Subcutaneous abdominal adipose tissue (tissue), 5 donors: ENCODE measurements around the gene RAC3.

Experiments
- H3K27ac ChIP-seq: one replicate; pipeline ENCODE4 v1.7.0; 2013; ENCODE audit warnings: low read depth, mild to moderate bottlenecking, inconsistent platforms, low read length, moderate library complexity
- H3K27me3 ChIP-seq, 5 donors: one replicate each; pipeline ENCODE4 v1.7.0; 2013; ENCODE audit warnings: low read length in 5 of 5, inconsistent platforms in 1 of 5; ENCODE audit not compliant: control insufficient read depth in 5 of 5, insufficient read depth in 4 of 5
- H3K36me3 ChIP-seq, 5 donors: one replicate each; pipeline ENCODE4 v1.7.0; 2013; ENCODE audit warnings: low read length in 5 of 5; ENCODE audit not compliant: control insufficient read depth in 5 of 5, insufficient read depth in 5 of 5
- H3K4me1 ChIP-seq, 5 donors: one replicate each; pipeline ENCODE4 v1.7.0; 2013; ENCODE audit warnings: low read length in 5 of 5, mild to moderate bottlenecking in 3 of 5, moderate library complexity in 1 of 5; ENCODE audit not compliant: control insufficient read depth in 5 of 5, insufficient read depth in 5 of 5
- H3K4me3 ChIP-seq, 5 donors: one replicate each; pipeline ENCODE4 v1.7.0; 2013; ENCODE audit warnings: low read length in 5 of 5, low read depth in 1 of 5
- H3K9ac ChIP-seq, 5 donors: one replicate each; pipeline ENCODE4 v1.7.0; 2013; ENCODE audit warnings: low read length in 5 of 5, mild to moderate bottlenecking in 4 of 5, moderate library complexity in 3 of 5
- H3K9me3 ChIP-seq, 5 donors: one replicate each; pipeline ENCODE4 v1.7.0; 2013; ENCODE audit warnings: low read length in 5 of 5; ENCODE audit not compliant: control insufficient read depth in 5 of 5
- donor health status: healthy.
- donor health status: healthy.
- donor health status: healthy.
- donor health status: healthy.
- donor health status: healthy.

Gene RAC3

DNA sequence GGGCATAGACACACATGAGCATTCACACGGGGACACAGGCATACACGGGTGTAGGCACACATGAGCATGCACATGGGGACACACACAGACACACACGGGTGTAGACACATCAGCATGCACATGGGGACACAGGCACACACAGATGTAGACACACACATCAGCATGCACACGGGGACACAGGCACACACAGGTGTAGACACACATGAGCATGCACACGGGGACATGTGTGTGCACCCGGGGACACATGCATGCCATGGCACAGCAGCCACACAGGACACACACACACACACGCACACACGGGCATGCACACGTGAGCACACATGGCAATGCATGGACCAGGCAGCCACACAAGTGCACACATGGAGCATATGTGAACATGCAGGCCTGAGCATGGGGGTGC, 11.2 kb downstream of the RAC3 start:
- Histone ChIP-seq H3K4me1 (peaks cover 3 to 12% (median 4%) of the 10 kb centered on the region in 5 donors), H3K27ac (no peak overlapping the region), H3K27me3 (no peaks in the 10 kb centered on the region), H3K36me3 (peaks cover 0 to 12% (median 8%) of the 10 kb centered on the region in 5 donors), H3K4me3 (no peak overlapping the region), H3K9me3 (no peaks in the 10 kb centered on the region), H3K9ac (no peak overlapping the region)

- Histone ChIP-seq H3K27me3 (no peaks in the 10 kb centered on the region), H3K4me1 (peaks cover 0 to 8% (median 1%) of the 10 kb centered on the region in 5 donors)
Measured at GRCh38 chr17:82043507-82043906, 12.0 kb downstream of the RAC3 start.

DNA sequence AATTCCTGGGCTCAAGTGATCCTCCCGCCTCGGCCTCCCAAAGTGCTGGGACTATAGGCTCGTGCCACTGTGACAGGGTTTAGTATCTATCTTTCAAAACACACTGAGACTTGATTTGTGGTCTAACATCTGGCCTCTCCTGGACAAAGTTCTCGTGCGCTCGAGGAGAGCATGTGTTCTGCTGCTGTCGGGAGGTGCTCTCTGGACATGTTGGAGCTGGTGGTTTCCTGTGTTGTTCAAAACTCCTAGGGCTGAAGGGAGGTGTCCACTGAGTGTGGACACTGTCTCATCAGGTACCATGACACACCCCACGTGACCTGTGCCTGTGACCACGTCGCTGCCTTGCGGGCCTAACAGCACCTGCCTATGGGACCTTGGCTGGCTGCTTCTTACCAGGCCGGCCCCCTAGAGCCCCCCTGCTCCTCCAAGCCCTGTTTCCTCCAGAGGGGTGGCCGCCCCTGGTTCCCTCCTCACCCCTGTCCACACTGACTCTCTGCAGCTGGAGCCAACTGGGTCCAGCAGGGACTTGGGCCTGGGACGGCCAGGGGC, 14.5 kb downstream of the RAC3 start:
- peaks cover 1 to 17% (median 12%) of the 10 kb centered on the region in 5 donors for H3K4me1 ChIP-seq
- H3K27ac ChIP-seq, result no peak overlapping the region
- no peaks in the 10 kb centered on the region for H3K27me3 ChIP-seq
- H3K9me3 ChIP-seq, result no peaks in the 10 kb centered on the region
- peaks cover 0 to 37% (median 25%) of the 10 kb centered on the region in 5 donors for H3K36me3 ChIP-seq
- no peak overlapping the region for H3K4me3 ChIP-seq
- H3K9ac ChIP-seq, result no peak overlapping the region

More at GRCh38 chr17:82043507-82043906, 12.0 kb downstream of the RAC3 start:
- Histone ChIP-seq H3K9ac (no peak overlapping the region), H3K4me3 (no peak overlapping the region), H3K36me3 (peaks cover 0 to 19% (median 17%) of the 10 kb centered on the region in 5 donors), H3K9me3 (no peaks in the 10 kb centered on the region), H3K27ac (no peak overlapping the region)

GRCh38 chr17:82046903-82047302, 15.4 kb downstream of the RAC3 start:
- Histone ChIP-seq H3K36me3 (peaks cover 0 to 37% (median 25%) of the 10 kb centered on the region in 5 donors), H3K4me3 (no peak overlapping the region), H3K9me3 (no peaks in the 10 kb centered on the region), H3K9ac (no peak overlapping the region), H3K4me1 (peaks cover 1 to 19% (median 13%) of the 10 kb centered on the region in 5 donors), H3K27ac (no peak overlapping the region), H3K27me3 (no peaks in the 10 kb centered on the region)

DNA sequence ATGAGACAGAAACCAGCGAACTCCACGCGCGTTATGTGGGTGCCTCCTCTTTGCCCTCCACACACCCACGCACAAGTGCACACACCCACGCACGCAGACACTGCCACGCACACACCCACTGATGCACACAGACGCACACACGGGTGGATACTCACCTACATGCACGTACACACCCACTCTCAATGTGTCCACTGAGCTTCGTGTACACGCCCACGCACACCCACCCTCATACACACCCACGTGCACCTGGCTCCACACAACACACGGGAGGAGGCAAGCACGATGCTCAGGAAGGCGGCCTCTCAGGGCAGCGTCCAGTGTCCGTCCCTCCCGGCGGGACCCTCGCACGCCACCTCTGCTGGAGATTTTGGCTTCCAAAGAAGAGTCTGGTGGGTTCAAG, 15.9 kb downstream of the RAC3 start:
- Histone ChIP-seq H3K36me3 (peaks cover 0 to 37% (median 25%) of the 10 kb centered on the region in 5 donors), H3K9me3 (no peaks in the 10 kb centered on the region), H3K27ac (no peak overlapping the region), H3K4me3 (no peak overlapping the region), H3K9ac (no peak overlapping the region), H3K4me1 (peaks cover 1 to 22% (median 16%) of the 10 kb centered on the region in 5 donors), H3K27me3 (no peaks in the 10 kb centered on the region)

DNA sequence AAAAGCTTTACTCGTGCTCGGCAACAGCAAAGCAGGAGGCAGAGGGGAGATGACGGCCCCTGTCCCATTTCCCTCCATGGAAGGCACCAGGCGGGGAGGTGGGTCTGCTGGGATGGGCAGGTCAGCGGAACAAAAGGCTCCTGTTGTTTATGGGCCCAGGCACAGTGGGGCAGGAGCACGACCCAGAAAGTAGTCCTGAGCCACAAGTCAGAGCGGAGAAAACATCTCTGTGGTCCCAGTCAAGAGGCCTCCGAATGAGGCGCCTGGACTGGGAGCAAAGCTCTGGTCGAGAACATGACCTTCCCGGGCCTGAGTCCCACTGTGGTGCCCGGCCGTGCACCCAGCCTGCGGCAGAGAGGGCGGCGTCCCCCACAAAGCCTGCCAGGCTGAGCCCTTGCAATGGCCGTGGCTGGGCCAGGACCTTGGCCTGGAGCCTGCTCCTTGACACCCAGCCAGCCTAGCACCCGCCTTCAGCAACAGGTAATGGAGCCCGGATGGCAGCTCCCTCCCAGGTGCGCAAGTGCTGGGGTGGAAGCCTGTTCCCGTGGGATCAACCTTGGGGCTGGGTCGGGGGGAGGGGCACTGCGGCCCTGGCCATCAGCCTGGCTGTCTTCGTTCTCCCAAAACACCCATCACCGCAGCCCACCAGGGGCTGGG, 16.6 kb downstream of the RAC3 start:
- H3K4me3 ChIP-seq, result no peak overlapping the region
- no peak overlapping the region for H3K27ac ChIP-seq
- no peaks in the 10 kb centered on the region for H3K9me3 ChIP-seq
- H3K4me1 ChIP-seq, result peaks cover 4 to 29% (median 23%) of the 10 kb centered on the region in 5 donors
- H3K27me3 ChIP-seq, result no peaks in the 10 kb centered on the region
- no peak overlapping the region for H3K9ac ChIP-seq
- peaks cover 0 to 37% (median 25%) of the 10 kb centered on the region in 5 donors for H3K36me3 ChIP-seq

GRCh38 chr17:82048571-82048971, 17.1 kb downstream of the RAC3 start:
- Histone ChIP-seq H3K9me3 (no peaks in the 10 kb centered on the region), H3K4me1 (peaks cover 4 to 34% (median 28%) of the 10 kb centered on the region in 5 donors), H3K9ac (no peak overlapping the region), H3K4me3 (no peak overlapping the region), H3K27me3 (no peaks in the 10 kb centered on the region), H3K36me3 (peaks cover 0 to 37% (median 25%) of the 10 kb centered on the region in 5 donors), H3K27ac (no peak overlapping the region)

GRCh38 chr17:82049106-82049505, 17.6 kb downstream of the RAC3 start:
- Histone ChIP-seq H3K4me1 (peaks cover 4 to 39% (median 30%) of the 10 kb centered on the region in 5 donors), H3K9ac (no peak overlapping the region), H3K36me3 (peaks cover 0 to 42% (median 30%) of the 10 kb centered on the region in 5 donors), H3K27ac (no peak overlapping the region), H3K9me3 (no peaks in the 10 kb centered on the region), H3K4me3 (no peak overlapping the region), H3K27me3 (no peaks in the 10 kb centered on the region)

DNA sequence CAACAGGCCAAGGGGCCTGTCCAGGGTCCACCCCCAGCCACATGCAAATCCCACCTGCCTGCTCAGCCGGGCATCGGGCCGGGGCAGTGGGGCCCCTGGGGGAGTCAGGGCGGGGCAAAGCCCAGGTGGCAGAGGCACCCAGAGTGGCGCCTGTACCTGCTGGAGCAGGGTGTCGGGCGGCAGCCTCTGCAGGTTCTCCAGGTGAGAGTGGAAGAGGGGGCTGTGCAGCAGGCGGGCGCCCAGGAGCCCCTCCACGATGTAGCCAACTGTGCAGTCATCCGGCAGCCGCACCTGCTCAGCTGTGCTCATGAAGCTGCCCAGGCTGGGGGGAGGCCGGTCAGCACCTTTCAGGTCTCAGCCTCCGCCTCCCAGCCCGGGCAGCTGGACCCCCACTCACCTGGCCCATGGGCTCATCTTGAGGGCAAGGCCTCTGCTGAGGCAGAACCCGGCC, 18.1 kb downstream of the RAC3 start:
- Histone ChIP-seq H3K27ac (no peak overlapping the region), H3K4me3 (no peak overlapping the region), H3K4me1 (peaks cover 4 to 41% (median 30%) of the 10 kb centered on the region in 5 donors), H3K9ac (no peak overlapping the region), H3K36me3 (peaks cover 0 to 47% (median 35%) of the 10 kb centered on the region in 5 donors), H3K27me3 (no peaks in the 10 kb centered on the region), H3K9me3 (no peaks in the 10 kb centered on the region)

DNA sequence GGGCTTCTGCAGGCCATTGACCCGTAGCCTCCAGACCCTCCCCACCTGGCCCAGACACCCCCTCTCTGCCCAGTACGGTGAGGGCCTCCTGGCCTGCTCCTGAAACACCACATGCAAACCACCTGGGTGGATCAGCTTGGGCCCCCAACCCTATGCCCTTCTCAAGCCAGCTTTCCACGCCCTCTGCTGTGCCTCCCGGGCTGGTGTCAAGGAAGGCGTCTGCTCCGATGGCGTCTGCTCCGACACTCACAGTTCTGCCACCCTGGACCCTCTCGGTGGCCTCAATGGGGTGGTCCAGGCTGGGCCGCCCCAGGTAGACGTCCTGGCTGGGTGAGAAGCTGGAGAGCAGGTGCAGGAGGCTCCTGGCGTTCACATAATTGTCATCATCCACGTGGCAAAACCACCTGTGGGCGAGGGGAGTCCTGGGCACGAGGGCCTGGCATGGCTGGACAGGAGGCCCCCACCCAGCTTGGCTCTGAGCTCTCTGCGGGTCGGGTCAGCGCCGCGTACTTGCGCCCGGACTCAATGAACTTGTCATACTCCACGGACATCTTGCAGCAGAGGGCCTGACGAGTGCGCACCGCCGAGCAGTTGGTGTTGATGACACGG, 18.8 kb downstream of the RAC3 start:
- H3K27ac ChIP-seq, result no peak overlapping the region
- peaks cover 4 to 42% (median 33%) of the 10 kb centered on the region in 5 donors for H3K4me1 ChIP-seq
- peaks cover 0 to 54% (median 42%) of the 10 kb centered on the region in 5 donors for H3K36me3 ChIP-seq
- H3K9ac ChIP-seq, result peak overlapping the region in 2 of 5 donors; percentile 83 to 88
- H3K4me3 ChIP-seq, result peak overlapping the region in 4 of 5 donors; percentile 70 to 83 (median 80)
- H3K27me3 ChIP-seq, result no peaks in the 10 kb centered on the region
- H3K9me3 ChIP-seq, result no peaks in the 10 kb centered on the region
